ENCODE measurements around the gene NEB.
"Not testable (repeated sequence)": the region's sequence is repeated elsewhere in the genome, so short reads cannot be mapped to it uniquely, and the experiment has no call there.

The NEB gene

GRCh38 chr2:151758744-151759143 lies 24.5 kb upstream of the NEB start:
- no peak for DNase-seq (ENCODE audit: low read depth)

GRCh38 chr2:151757861-151758260 lies 23.6 kb upstream of the NEB start:
- no peak for DNase-seq (ENCODE audit: low read depth)

DNA sequence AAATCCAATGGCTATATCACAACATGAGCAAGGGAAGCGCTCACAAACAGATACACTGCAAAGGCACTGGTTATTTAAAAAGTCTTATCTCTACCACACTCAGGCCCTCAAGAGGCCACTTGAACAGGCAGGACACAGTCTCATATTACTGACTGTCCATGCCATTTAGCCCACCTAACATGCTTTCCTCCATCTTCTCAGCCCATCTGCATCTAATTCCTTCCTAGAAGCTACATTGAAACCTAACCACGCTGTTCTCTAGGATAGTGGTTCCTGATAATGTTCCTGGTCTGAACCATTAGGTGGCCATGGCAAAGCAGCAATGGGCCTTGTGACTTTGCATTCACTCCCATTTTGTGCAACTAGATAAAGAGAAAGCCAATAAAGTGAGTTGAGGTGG lies 22.5 kb upstream of the NEB start:
- no peak for DNase-seq (ENCODE audit: low read depth)

DNA sequence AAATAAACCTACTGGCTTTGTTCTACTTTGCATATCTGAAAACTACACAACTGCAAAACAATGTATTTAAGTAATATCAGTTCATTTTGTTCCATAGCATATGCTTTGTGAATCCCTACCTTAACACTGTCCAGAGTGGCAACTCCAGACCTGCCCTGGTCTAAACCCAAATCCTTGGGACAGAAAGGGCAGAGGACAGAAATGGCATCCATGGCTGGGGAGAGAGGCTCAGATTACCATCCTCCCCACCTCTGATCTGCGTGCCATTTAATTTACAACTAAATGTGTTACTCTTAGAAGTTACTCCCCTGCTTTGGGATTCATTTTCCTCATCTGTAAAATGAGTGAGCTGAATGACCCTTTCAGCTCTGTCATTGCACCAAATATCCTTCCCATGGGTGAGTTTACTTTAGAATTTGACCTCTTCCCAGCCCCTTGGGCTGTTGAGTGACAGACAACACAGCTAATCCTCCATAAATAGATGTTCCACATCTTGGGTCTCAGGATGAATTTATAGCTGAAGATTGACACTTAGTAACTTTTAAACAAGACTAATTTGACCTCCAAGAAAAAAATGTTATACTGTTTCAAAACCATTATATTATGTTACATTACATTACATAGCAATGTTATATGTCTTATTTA lies 20.1 kb upstream of the NEB start:
- no peak for DNase-seq (ENCODE audit: low read depth)

- DNase-seq (ENCODE audit: low read depth) = no peak
Measured at GRCh38 chr2:151753540-151753939, 19.3 kb upstream of the NEB start.

- DNase-seq (ENCODE audit: low read depth) = not testable (repeated sequence)
Measured at GRCh38 chr2:151745261-151745660, 11.0 kb upstream of the NEB start.

DNA sequence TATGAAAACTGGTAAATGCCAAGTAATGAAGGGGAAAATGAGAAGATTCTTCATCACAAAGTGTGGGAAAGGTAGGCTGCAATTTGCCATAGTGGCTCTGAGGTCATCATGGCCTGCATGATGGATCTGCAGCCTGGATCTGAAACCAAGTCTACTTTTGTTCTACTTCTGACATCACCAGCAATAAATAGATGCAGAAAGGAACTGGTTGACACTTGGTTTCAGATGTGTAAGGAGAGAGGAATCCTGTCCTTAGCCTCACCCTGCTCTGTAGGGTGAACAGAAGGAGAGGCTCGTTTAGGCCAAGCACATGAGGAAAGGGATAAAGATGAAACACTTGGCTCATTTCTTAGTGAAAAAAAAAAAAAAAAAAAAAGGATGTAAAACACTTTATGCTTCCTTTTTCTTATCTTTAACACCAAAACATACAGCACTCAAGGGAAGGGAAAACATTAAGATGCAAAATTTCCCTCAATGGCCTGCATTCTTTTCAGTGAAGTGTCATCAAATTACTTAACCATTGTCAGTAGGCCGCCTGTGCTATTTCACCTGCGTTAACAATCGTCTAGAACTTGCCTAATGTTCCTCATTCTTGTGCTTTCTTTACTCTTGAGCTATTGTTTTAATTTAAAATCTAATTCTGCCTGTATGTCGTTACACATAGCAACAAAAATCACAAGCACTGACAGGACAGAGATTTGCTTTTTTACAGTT lies 3.9 kb downstream of the NEB start:
- no peak for DNase-seq (ENCODE audit: low read depth)

DNA sequence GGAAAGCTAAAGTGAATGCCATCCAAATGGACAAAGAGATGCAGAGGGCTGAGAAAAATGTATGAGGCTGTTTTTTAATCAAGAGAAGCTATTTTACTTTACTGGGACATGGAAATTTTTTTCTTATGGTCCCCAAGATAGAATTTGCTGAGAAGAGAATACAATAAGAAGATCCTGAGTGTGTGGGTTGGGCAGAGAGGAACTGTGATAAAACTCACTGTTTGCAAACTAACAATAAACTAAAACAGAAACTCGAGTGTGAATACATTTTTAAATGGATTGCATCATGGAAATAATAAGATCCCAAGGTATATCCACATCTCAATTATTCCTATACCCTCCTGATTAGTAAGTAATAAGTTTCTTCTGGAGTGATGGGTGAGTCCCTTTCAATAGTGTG lies 4.4 kb downstream of the NEB start:
- no peak for DNase-seq (ENCODE audit: low read depth)

DNA sequence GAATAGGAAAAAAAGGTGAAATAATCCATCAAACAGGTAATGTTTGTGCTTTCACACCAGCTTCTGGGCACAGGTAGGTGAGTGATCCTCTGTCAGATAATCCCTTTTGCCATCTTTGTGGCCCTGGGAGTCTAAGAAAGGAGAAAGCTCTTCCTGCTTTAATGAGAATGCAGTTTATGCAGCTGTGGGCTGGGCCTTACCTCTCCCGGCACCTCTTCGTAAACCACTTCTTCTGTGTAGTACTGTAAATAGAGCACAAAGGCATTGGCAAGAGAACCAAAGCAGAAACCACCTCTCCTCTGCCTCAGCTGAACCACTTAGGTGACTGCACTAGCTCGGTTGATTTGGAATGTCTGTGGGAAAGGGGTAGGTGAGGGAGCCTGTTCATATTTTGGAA lies 4.9 kb downstream of the NEB start:
- DNase-seq (ENCODE audit: low read depth) = no peak

DNA sequence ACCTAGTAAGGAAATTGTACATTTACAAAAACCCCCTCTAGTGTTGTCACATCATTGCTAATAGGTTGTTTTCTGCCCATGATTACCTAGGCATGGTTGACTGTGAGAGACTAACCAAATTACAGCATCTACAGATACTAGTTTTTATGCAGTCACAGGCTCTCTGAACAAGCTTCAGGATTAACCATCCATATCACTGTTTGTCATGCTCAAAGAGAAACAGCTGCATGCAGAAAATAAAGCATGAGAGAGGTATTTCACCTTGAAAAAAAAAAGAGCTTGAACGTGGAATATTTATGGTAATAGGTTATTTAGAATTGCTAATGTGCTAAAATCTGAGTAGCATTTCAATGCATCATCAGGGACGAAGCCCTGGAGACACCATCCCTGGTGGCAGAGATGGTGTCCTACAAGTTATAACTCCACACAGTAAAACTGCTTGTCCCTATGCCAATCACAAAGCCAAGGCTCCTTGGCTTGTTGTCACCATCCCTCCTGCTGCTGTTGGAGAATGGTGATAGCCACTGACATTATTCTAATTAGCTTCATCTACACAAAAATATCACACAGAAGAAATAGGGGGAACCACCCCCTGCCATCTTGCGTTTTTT lies 5.4 kb downstream of the NEB start:
- no peak for DNase-seq (ENCODE audit: low read depth)

DNA sequence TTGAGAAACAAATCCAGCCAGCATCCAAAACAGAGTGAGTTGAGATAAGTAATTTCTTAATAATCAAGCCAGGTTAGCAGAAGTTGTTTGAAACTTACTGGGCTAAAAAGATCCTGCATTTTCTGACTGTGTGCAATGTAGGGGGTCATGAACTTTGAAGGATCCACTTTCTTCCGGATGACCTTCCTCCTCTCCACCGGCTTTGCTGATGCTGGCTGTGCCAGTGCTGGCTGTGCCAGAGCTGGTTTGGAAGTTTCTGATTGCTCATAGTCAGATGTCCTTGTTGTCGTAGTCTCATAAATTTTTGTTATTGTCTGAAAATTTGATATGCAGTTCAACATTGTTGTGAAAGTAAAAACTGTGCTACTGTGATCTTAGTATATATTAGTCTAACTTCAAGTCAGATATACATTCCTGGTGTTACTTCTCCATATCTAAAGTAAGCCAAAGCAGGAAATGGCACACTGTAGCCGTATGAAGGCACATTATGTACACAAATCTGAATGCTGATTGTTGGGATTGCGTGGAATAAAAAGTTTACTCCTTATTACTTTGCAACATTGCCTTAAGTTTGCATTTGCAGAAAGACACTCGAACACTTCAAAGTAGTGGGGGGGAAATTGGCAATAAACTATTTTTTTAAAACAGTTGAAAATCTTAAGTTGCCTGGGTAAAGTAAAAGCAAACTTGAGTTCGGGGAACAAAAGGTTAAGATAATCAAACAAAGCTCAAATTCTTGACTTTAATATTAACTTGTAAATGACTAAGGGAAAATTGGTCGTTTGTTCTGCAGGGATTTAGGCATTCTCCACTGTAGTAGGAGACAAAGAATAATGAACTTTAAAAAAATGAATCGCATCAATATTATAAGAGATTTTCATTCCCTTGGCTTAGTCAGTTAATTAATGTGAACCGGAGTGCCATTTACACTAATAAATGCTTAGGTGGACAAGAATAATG lies 6.4 kb downstream of the NEB start:
- no peak for DNase-seq (ENCODE audit: low read depth)

- DNase-seq (ENCODE audit: low read depth) = no peak
Measured at GRCh38 chr2:151721161-151721560, 13.1 kb downstream of the NEB start.

DNA sequence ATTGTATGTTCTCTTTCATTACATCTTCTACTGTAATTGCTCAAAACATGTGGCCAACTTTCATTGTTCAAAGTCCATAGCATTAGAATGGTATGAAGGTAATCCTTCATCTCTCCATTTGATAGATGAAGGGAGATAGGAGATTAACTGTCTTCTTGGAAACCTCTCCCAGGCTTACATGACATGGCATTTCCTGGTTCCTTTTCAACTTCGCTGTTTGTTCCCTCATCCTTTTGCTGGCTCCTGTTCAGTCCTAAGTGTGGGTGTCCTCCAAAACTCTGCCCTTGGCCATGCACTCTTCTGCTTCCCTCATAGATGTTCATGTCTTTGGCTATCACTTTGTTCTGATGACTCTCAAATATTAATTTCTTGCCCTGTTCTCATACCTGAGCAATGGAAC lies 13.8 kb downstream of the NEB start:
- DNase-seq (ENCODE audit: low read depth) = no peak

- DNase-seq (ENCODE audit: low read depth) = no peak
Measured at GRCh38 chr2:151718796-151719195, 15.5 kb downstream of the NEB start.

DNA sequence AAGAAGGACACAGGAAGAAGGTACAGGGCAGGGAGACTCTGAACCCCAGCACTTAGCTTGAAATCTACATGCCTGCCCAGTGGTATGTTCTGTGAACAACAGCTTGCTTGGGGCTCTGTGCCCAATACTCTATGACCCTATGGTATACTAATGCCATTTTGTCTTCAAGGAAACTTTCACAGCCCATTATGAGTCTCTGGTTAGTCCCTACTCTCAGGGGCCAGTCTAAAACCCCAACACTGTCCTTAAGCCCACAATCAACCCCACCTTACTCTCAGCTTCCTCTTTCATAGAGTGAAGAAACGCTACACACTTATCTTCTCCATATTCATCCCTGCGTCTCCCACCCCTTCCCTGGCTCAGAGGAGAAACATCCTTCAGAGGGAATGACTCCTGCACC lies 16.0 kb downstream of the NEB start:
- no peak for DNase-seq (ENCODE audit: low read depth)

GRCh38 chr2:151716721-151717120 lies 17.6 kb downstream of the NEB start:
- DNase-seq (ENCODE audit: low read depth) = no peak

DNA sequence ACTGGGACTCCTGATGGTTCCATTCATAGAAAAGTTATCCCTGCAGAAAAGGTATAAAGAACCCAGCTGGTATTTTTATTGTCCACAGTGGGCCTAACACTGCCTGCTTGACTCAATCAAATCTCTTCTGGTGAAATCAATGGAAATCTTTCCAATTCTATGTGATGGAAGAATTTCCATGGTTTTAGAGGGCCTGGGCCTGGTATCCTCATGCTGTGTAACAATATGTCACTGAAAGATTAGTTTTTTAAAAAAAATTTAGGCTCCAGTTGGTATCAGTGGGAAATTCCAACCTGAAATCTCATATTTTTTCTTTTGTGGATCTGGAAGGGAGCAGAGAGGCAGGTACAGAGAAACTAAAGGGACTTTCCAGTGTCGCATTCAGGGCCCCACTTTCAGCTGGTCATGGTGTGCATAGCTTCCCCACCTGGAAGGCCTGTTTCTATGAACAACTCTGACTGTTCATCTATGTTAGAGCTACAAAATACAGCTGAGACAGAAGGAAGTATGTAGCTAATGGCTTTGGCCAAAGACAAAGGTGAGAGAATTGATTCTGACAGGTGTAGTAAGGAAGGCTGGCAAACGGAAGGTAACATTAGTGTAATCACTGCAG lies 20.9 kb downstream of the NEB start:
- no peak for DNase-seq (ENCODE audit: low read depth)

- DNase-seq (ENCODE audit: low read depth) = no peak
Measured at GRCh38 chr2:151711025-151711424, 23.3 kb downstream of the NEB start.

GRCh38 chr2:151708788-151709187 lies 25.5 kb downstream of the NEB start:
- no peak for DNase-seq (ENCODE audit: low read depth)

DNA sequence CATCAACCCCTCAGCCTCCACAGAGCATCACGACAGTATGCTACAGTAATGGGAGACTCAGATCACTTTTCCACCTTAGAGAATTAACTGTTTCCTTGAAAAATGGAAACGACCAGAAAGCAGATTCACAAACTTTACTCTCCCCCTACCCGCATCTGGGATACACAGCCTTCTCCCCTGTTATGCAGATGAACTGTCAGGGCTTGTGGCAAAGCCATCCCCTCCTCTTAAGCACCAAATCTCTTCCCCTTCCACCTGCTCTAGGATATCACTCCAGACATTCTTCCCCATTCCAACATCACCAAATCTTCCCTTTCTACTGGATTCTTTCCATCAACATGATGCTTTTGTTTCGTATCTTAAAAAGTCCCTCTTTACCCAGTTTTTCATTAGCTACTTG lies 26.4 kb downstream of the NEB start:
- DNase-seq (ENCODE audit: low read depth) = no peak

GRCh38 chr2:151704480-151704961 lies 29.8 kb downstream of the NEB start:
- DNase-seq (ENCODE audit: low read depth) = not testable (repeated sequence)

DNA sequence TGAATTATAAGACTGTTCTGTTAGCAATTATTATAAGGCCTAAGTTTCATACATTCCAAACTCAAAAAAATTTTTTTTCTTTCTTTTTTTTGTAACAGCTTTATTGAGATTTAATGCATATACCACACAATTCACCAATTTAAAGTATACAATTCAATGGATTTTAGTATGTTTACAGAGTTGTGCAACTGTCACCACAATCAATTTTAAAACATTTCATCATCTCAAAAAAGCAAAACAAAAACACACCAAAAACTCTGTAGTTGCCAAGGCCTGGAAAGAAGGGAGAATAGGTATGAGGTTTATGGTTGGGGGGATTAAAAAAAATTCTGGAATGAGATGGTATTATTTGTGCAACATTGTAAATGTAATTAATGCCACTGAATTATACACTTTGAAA lies 36.1 kb downstream of the NEB start:
- not testable (repeated sequence) for DNase-seq (ENCODE audit: low read depth)
